Immature natural killer cell (primary cell): ENCODE data around the gene HOXA4. TPM values are rescaled to one million over a fixed set of nuclear protein-coding genes. Genes with fewer than 3 reads are reported as not detected.

Experiments used
- DNase-seq, 3 donors: peaks; one replicate each; pipeline ENCODE4 v3.0.0; 2022; ENCODE audit warnings: mixed read lengths in 1 of 3
- H3K27ac Mint-ChIP-seq, 6 donors: one replicate each; pipeline ENCODE4 v1.8.0; 2020; ENCODE audit warnings: mixed read lengths in 6 of 6, mild to moderate bottlenecking in 5 of 6, inconsistent platforms in 4 of 6, moderate library complexity in 3 of 6
- H3K27me3 Mint-ChIP-seq, 3 donors: one replicate each; pipeline ENCODE4 v1.8.0; 2020 to 2021; ENCODE audit warnings: low read depth in 3 of 3, mild to moderate bottlenecking in 3 of 3, mixed read lengths in 3 of 3, moderate library complexity in 3 of 3, inconsistent platforms in 1 of 3
- H3K36me3 Mint-ChIP-seq, 3 donors: one replicate each; pipeline ENCODE4 v1.8.0; 2020; ENCODE audit warnings: mixed read lengths in 3 of 3, inconsistent platforms in 2 of 3, mild to moderate bottlenecking in 2 of 3
- H3K4me1 Mint-ChIP-seq, 2 donors: one replicate each; pipeline ENCODE4 v1.8.0; 2020; ENCODE audit warnings: inconsistent platforms in 2 of 2, mild to moderate bottlenecking in 2 of 2, mixed read lengths in 2 of 2, moderate library complexity in 1 of 2
- H3K4me3 Mint-ChIP-seq, 5 donors: one replicate each; pipeline ENCODE4 v1.8.0; 2020; ENCODE audit warnings: mild to moderate bottlenecking in 5 of 5, mixed read lengths in 5 of 5, inconsistent platforms in 3 of 5, moderate library complexity in 3 of 5
- H3K9me3 Mint-ChIP-seq, 6 donors: one replicate each; pipeline ENCODE4 v1.8.0; 2020; ENCODE audit warnings: mild to moderate bottlenecking in 6 of 6, mixed read lengths in 6 of 6, inconsistent platforms in 4 of 6, moderate library complexity in 3 of 6
- polyA plus RNA-seq, 3 donors: library from polyadenylated mRNA; unstranded; fragments of 300-500 nt; fragmentation: Illumina TruSeq; gene quantifications; one replicate each; pipeline ENCODE4 v1.2.3, GENCODE V29; 2021

HOXA4 gene
- polyA plus RNA-seq, 3 donors from 2014 or later = 0.51 to 1.2 TPM; not detected in 1

GRCh38 chr7:27143950-27144780 lies 13.6 kb upstream of the HOXA4 start:
- Mint-ChIP-seq H3K4me1 (peaks cover 10 to 20% of the 10 kb centered on the region in 2 donors), H3K27me3 (peaks cover 14 to 28% (median 21%) of the 10 kb centered on the region in 3 donors)

GRCh38 chr7:27143023-27143949 lies 12.7 kb upstream of the HOXA4 start, which contains the start of gene HOXA5:
TSS of gene HOXA5 (minus strand) at chr7:27143681. CDS start at chr7:27143607, 74 bp downstream.
- Mint-ChIP-seq H3K27ac (peak within 1 kb of the TSS in 1 of 6 donors; percentile 37), H3K27me3 (peaks cover 11 to 25% (median 20%) of the 10 kb centered on the region in 3 donors), H3K4me3 (peak within 1 kb of the TSS; percentile 67 to 74 (median 70)), H3K36me3 (peaks cover 0 to 12% (median 0%) of the 10 kb centered on the region in 3 donors), H3K4me1 (peaks cover 10 to 18% of the 10 kb centered on the region in 2 donors), H3K9me3 (no peaks in the 10 kb centered on the region)
- peak; percentile 38 to 65 (median 57) for DNase-seq

More at GRCh38 chr7:27143950-27144780, 13.6 kb upstream of the HOXA4 start:
- Mint-ChIP-seq H3K4me3 (no peak overlapping the region), H3K9me3 (no peaks in the 10 kb centered on the region), H3K36me3 (peaks cover 0 to 9% (median 0%) of the 10 kb centered on the region in 3 donors), H3K27ac (no peak overlapping the region)
- DNase-seq = no peak

- DNase-seq = no peak
- Mint-ChIP-seq H3K27me3 (peaks cover 10 to 23% (median 18%) of the 10 kb centered on the region in 3 donors), H3K4me1 (peaks cover 7 to 11% of the 10 kb centered on the region in 2 donors), H3K9me3 (no peaks in the 10 kb centered on the region), H3K4me3 (peak overlapping the region; percentile 67 to 74 (median 70)), H3K27ac (peak overlapping the region in 1 of 6 donors; percentile 37), H3K36me3 (peaks cover 0 to 12% (median 0%) of the 10 kb centered on the region in 3 donors)
Observed at GRCh38 chr7:27142580-27143022, 12.0 kb upstream of the HOXA4 start.

DNA sequence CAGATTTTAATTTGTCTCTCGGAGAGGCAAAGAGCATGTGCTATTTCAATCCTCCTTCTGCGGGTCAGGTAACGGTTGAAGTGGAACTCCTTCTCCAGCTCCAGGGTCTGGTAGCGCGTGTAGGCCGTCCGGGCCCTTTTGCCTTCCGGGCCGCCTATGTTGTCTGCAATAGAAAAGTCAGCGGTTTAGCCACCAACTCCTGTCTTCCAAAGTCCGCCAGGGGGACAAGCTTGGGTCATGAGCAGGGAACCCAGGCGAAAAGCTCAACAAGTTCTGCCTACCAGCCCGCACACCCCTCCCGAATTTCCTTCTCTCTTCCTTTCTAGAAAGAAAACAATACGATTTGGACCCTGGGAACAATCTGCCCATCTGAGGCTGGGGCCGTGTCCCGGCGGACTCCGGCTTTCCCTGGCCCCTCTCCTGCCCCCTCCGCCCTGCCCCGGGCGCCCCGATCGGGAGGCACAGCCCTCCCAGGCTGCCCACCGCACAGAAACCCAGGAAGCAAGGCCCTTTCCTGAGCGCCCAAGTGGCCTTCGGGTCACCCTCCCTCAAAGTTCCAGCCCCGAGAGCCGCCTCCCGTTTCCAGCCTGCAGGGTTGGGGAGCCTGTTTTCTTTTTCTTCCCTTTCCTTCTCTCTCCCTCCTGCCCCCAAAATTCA lies 11.5 kb upstream of the HOXA4 start:
- Mint-ChIP-seq H3K36me3 (peaks cover 0 to 12% (median 0%) of the 10 kb centered on the region in 3 donors), H3K4me3 (peak overlapping the region in 4 of 5 donors; percentile 67 to 74 (median 70)), H3K27me3 (peaks cover 11 to 18% (median 17%) of the 10 kb centered on the region in 3 donors), H3K9me3 (no peaks in the 10 kb centered on the region), H3K4me1 (peaks cover 2 to 10% of the 10 kb centered on the region in 2 donors), H3K27ac (no peak overlapping the region)
- no peak for DNase-seq

- Mint-ChIP-seq H3K27ac (no peak overlapping the region), H3K9me3 (no peaks in the 10 kb centered on the region), H3K27me3 (peaks cover 12 to 13% (median 12%) of the 10 kb centered on the region in 3 donors), H3K4me1 (peaks cover 1 to 9% of the 10 kb centered on the region in 2 donors), H3K36me3 (peaks cover 0 to 12% (median 0%) of the 10 kb centered on the region in 3 donors), H3K4me3 (no peak overlapping the region)
- DNase-seq = no peak
Observed at GRCh38 chr7:27141137-27141922, 10.8 kb upstream of the HOXA4 start.

GRCh38 chr7:27140126-27140857 lies 9.7 kb upstream of the HOXA4 start:
- H3K4me3 Mint-ChIP-seq = no peak overlapping the region

GRCh38 chr7:27139334-27140125 lies 9.0 kb upstream of the HOXA4 start:
- Mint-ChIP-seq H3K4me3 (no peak overlapping the region), H3K27me3 (peaks cover 10 to 18% (median 14%) of the 10 kb centered on the region in 3 donors), H3K27ac (no peak overlapping the region)

More at GRCh38 chr7:27140126-27140857, 9.7 kb upstream of the HOXA4 start:
- DNase-seq = no peak
- H3K4me1 Mint-ChIP-seq = peaks cover 1 to 18% of the 10 kb centered on the region in 2 donors
- H3K27me3 Mint-ChIP-seq = peaks cover 10 to 15% (median 12%) of the 10 kb centered on the region in 3 donors
- no peak overlapping the region for H3K27ac Mint-ChIP-seq
- peaks cover 0 to 9% (median 0%) of the 10 kb centered on the region in 3 donors for H3K36me3 Mint-ChIP-seq
- H3K9me3 Mint-ChIP-seq = no peaks in the 10 kb centered on the region

GRCh38 chr7:27138985-27139333 lies 8.4 kb upstream of the HOXA4 start:
- H3K9me3 Mint-ChIP-seq = no peaks in the 10 kb centered on the region
- H3K27me3 Mint-ChIP-seq = peaks cover 10 to 18% (median 14%) of the 10 kb centered on the region in 3 donors

More at GRCh38 chr7:27139334-27140125, 9.0 kb upstream of the HOXA4 start:
- DNase-seq = no peak
- H3K4me1 Mint-ChIP-seq = peaks cover 1 to 22% of the 10 kb centered on the region in 2 donors
- H3K9me3 Mint-ChIP-seq = no peaks in the 10 kb centered on the region
- H3K36me3 Mint-ChIP-seq = peaks cover 0 to 9% (median 0%) of the 10 kb centered on the region in 3 donors

GRCh38 chr7:27138472-27138871 lies 7.9 kb upstream of the HOXA4 start:
- H3K36me3 Mint-ChIP-seq = peaks cover 0 to 9% (median 0%) of the 10 kb centered on the region in 3 donors
- no peak overlapping the region for H3K27ac Mint-ChIP-seq
- peaks cover 1 to 22% of the 10 kb centered on the region in 2 donors for H3K4me1 Mint-ChIP-seq
- peaks cover 10 to 18% (median 14%) of the 10 kb centered on the region in 3 donors for H3K27me3 Mint-ChIP-seq
- H3K9me3 Mint-ChIP-seq = no peaks in the 10 kb centered on the region
- no peak overlapping the region for H3K4me3 Mint-ChIP-seq
- no peak for DNase-seq

More at GRCh38 chr7:27138985-27139333, 8.4 kb upstream of the HOXA4 start:
- Mint-ChIP-seq H3K27ac (no peak overlapping the region), H3K36me3 (peaks cover 0 to 9% (median 0%) of the 10 kb centered on the region in 3 donors), H3K4me3 (no peak overlapping the region), H3K4me1 (peaks cover 1 to 22% of the 10 kb centered on the region in 2 donors)
- no peak for DNase-seq

DNA sequence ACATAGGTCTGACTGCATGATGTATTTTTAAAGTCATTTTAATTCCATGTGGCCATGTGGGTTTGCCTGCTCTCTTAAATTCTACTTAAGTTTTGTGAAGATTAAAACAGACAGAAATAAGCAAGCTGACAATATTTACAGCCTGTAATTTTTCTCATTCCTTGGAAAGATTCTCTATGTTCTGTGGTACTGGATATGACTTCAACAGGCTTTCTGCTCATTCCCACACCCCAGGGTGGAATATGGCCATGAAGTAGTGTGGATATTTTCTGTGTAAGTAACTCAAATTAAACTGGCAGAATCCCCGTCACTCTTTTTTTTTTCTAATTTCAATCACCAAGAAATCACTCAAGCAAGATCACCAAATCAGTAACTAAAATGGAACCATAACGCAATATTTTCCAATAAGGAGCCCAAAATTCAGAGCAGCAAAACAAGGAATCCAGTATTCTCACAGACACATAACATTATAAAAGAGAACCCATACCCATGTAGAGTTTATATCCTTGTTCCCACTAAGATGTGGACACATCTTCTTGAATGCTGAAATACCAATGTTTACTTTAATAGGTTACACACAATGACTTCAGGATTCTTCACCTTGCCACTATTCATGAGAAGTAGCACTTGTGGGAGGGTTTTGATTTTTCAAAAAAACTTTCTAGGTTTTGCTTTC lies 7.2 kb upstream of the HOXA4 start:
- Mint-ChIP-seq H3K9me3 (no peaks in the 10 kb centered on the region), H3K4me3 (no peak overlapping the region), H3K27ac (no peak overlapping the region), H3K36me3 (peaks cover 0 to 9% (median 0%) of the 10 kb centered on the region in 3 donors), H3K27me3 (peaks cover 10 to 17% (median 14%) of the 10 kb centered on the region in 3 donors), H3K4me1 (peaks cover 1 to 22% of the 10 kb centered on the region in 2 donors)
- DNase-seq = no peak

DNA sequence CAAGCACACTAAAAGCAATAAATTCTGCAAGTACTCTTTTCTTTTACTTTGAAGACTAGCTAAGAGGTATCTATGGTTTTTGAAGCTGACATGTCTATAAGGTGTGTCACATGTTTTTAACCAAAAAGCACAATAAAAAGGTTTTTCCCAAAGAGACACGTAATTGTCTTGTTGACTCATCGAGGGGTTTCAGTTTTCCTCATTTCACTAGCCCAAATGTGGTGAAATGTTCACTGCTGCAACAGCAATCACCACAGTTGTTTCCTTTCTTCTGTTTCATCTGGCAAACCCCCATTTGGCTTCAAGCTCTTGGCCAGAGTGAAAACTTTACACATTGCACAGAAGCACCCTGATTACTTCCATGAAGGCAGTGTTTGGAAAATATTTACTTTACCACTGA lies 3.8 kb upstream of the HOXA4 start:
- Mint-ChIP-seq H3K27me3 (peaks cover 10 to 19% (median 12%) of the 10 kb centered on the region in 3 donors), H3K9me3 (no peaks in the 10 kb centered on the region), H3K36me3 (peaks cover 0 to 3% (median 0%) of the 10 kb centered on the region in 3 donors), H3K4me1 (peaks cover 6 to 28% of the 10 kb centered on the region in 2 donors), H3K4me3 (no peak overlapping the region), H3K27ac (no peak overlapping the region)
- no peak for DNase-seq
